Gastrocnemius medialis (tissue), 4 donors: Measurements from ENCODE around the gene FBXO24. TPM values are rescaled to one million over a fixed set of nuclear protein-coding genes. Genes with fewer than 3 reads are reported as not detected.

Experiments
- ATAC-seq, 2 donors: fragments of 150-250 bp; one replicate each; pipeline ENCODE4 v1.9.1; 2016
- DNase-seq, 2 donors: peaks; one replicate each; pipeline ENCODE4 v3.0.0-alpha.2; 2019
- H3K27ac ChIP-seq, 4 donors: fragments of 200-600 bp; sonication (generic); 1 replicate in 1 of 4; 2 replicates in 3 of 4; pipeline ENCODE4 v1.5.1; 2016 to 2018; ENCODE audit warnings: mild to moderate bottlenecking in 2 of 4, moderate library complexity in 1 of 4
- H3K27me3 ChIP-seq, 3 donors: fragments of 200-600 bp; sonication (generic) in 2 of 3; 1 replicate in 1 of 3; 2 replicates in 2 of 3; pipeline versions ENCODE4 v1.5.1 to v1.6.0; 2016 to 2019; ENCODE audit warnings: mild to moderate bottlenecking in 1 of 3, moderate library complexity in 1 of 3
- H3K36me3 ChIP-seq, 2 donors: fragments of 200-600 bp; sonication (generic) in 1 of 2; one replicate each; pipeline ENCODE4 v1.5.1; 2017 to 2018
- H3K4me1 ChIP-seq, 2 donors: fragments of 200-600 bp; sonication (generic) in 1 of 2; one replicate each; pipeline ENCODE4 v1.5.1; 2016 to 2017; ENCODE audit warnings: mild to moderate bottlenecking in 2 of 2
- H3K4me3 ChIP-seq, 4 donors: fragments of 200-600 bp; sonication (generic) in 3 of 4; 1 replicate in 1 of 4; 2 replicates in 3 of 4; pipeline ENCODE4 v1.5.1; 2016 to 2019; ENCODE audit warnings: mild to moderate bottlenecking in 2 of 4
- H3K9me3 ChIP-seq, 3 donors: fragments of 200-600 bp; sonication (generic) in 2 of 3; 1 replicate in 1 of 3; 2 replicates in 2 of 3; pipeline ENCODE4 v1.5.1; 2016 to 2019
- CTCF ChIP-seq, 5 experiments: fragments of 450-650 bp in 3 of 5; fragments of 200-600 bp in 2 of 5; sonication (generic) in 2 of 5; IDR thresholded peaks in 4 of 5; conservative IDR thresholded peaks in 1 of 5; 1 replicate in 4 of 5; 2 replicates in 1 of 5; pipeline ENCODE4 v1.5.1; 2016 to 2019; ENCODE audit warnings: antibody characterized with exemption in 5 of 5, mild to moderate bottlenecking in 3 of 5, moderate library complexity in 3 of 5
- POLR2A ChIP-seq, 2 donors: fragments of 450-650 bp; IDR thresholded peaks; one replicate each; pipeline ENCODE4 v1.6.1; 2017; ENCODE audit warnings: antibody characterized with exemption in 2 of 2, mild to moderate bottlenecking in 2 of 2, moderate library complexity in 2 of 2
- in situ Hi-C, 4 donors: fragments of 200-750 bp; cut with MboI; loops; one replicate each; pipeline versions ENCODE4 v1.15.0 to v1.8.0; 2017; ENCODE audit warnings: low sequenced_read_pairs in 4 of 4
- intact Hi-C: fragments of 100-400 bp; cut with DNase I; formaldehyde crosslinking; loops from one replicate; pipeline ENCODE4 v1.15.1; 2023; ENCODE audit warnings: low total_unique reads
- total RNA-seq, 4 donors: library from RNA; depleted of rRNA; stranded (reverse); fragments of >200 nt; gene quantifications; one replicate each; pipeline versions ENCODE4 v1.1.0 to v1.2.3, GENCODE V29; 2016

FBXO24 gene
- total RNA-seq, 4 donors from 2014 or later = not detected

- Histone ChIP-seq H3K9me3 (no peaks in the 10 kb centered on the region), H3K4me3 (no peak overlapping the region), H3K36me3 (no peaks in the 10 kb centered on the region), H3K27me3 (peaks cover 11 to 38% (median 32%) of the 10 kb centered on the region in 3 donors), H3K27ac (no peak overlapping the region), H3K4me1 (no peaks in the 10 kb centered on the region)
- in situ Hi-C loops = no loop called here
- intact Hi-C loops = no loop called here
- TF ChIP-seq CTCF (IDR thresholded peaks at IDR 0.05 in 4 of 5, conservative IDR thresholded peaks at IDR 0.05 in 1 of 5) = no peak
- TF ChIP-seq POLR2A (IDR thresholded peaks at IDR 0.05) = no peak
- ATAC-seq (no peak), DNase-seq (no peak)
Observed at GRCh38 chr7:100641860-100642533, 55.9 kb downstream of the FBXO24 start.

GRCh38 chr7:100642534-100642907 lies 56.4 kb downstream of the FBXO24 start:
- intact Hi-C loops (no loop called here), in situ Hi-C loops (no loop called here)
- H3K4me3 ChIP-seq = no peak overlapping the region
- H3K27me3 ChIP-seq = peaks cover 13 to 44% (median 34%) of the 10 kb centered on the region in 3 donors
- H3K4me1 ChIP-seq = no peaks in the 10 kb centered on the region
- H3K9me3 ChIP-seq = no peaks in the 10 kb centered on the region
- TF ChIP-seq CTCF (IDR thresholded peaks at IDR 0.05 in 4 of 5, conservative IDR thresholded peaks at IDR 0.05 in 1 of 5) = no peak
- TF ChIP-seq POLR2A (IDR thresholded peaks at IDR 0.05) = no peak
- ATAC-seq = no peak
- no peak overlapping the region for H3K27ac ChIP-seq
- no peak for DNase-seq
- H3K36me3 ChIP-seq = no peaks in the 10 kb centered on the region

- intact Hi-C loops (no loop called here), in situ Hi-C loops (no loop called here)
- no peak overlapping the region for H3K27ac ChIP-seq
- no peaks in the 10 kb centered on the region for H3K9me3 ChIP-seq
- DNase-seq (no peak), ATAC-seq (no peak)
- no peaks in the 10 kb centered on the region for H3K4me1 ChIP-seq
- TF ChIP-seq POLR2A (IDR thresholded peaks at IDR 0.05) (no peak), CTCF (IDR thresholded peaks at IDR 0.05 in 4 of 5, conservative IDR thresholded peaks at IDR 0.05 in 1 of 5) (no peak)
- H3K36me3 ChIP-seq = no peaks in the 10 kb centered on the region
- no peak overlapping the region for H3K4me3 ChIP-seq
- peaks cover 23 to 40% (median 25%) of the 10 kb centered on the region in 3 donors for H3K27me3 ChIP-seq
Observed at GRCh38 chr7:100649826-100650565, 63.9 kb downstream of the FBXO24 start.

Other genes starting within 250 kb of the FBXO24 start
- gene PILRB, start 228.2 kb upstream of the FBXO24 start, total RNA-seq = 10 to 100 TPM; 11.8 to 32.4 (median 20.8) TPM
- gene PILRA, start 212.8 kb upstream of the FBXO24 start, total RNA-seq = 1 to 10 TPM in 3 of 4 donors, under 1 TPM in 1; 0.62 to 5.4 (median 2.0) TPM
- gene ZCWPW1, start 157.6 kb upstream of the FBXO24 start, total RNA-seq = 1 to 10 TPM; 1.6 to 8.5 (median 2.7) TPM
- 10 to 100 TPM; 23.5 to 39.9 (median 28.6) TPM for gene MEPCE, start 156.5 kb upstream of the FBXO24 start, total RNA-seq
- 10 to 100 TPM in 3 of 4 donors, 1 to 10 TPM in 1; 5.1 to 16.0 (median 13.0) TPM for gene PPP1R35, start 149.8 kb upstream of the FBXO24 start, total RNA-seq
- gene SPACDR, start 122.1 kb upstream of the FBXO24 start, total RNA-seq = under 1 TPM in 1 of 4 donors, not detected in 3; 0.29 TPM
- gene TSC22D4, start 107.1 kb upstream of the FBXO24 start, total RNA-seq = 10 to 100 TPM; 14.3 to 25.5 (median 21.2) TPM
- under 1 TPM in 1 of 4 donors, not detected in 3; 0.29 TPM for gene NYAP1, start 102.4 kb upstream of the FBXO24 start, total RNA-seq
- gene AGFG2, start 47.1 kb upstream of the FBXO24 start, total RNA-seq = 10 to 100 TPM; 10.7 to 16.4 (median 13.5) TPM
- under 1 TPM in 1 of 4 donors, not detected in 3; 0.49 TPM for gene SAP25, start 12.4 kb upstream of the FBXO24 start, total RNA-seq
- gene LRCH4, start 199 bp upstream of the FBXO24 start, total RNA-seq = 100 to 1,000 TPM in 1 of 4 donors, 10 to 100 TPM in 3; 71.1 to 105 (median 89.0) TPM
- gene PCOLCE, start 16.0 kb downstream of the FBXO24 start, total RNA-seq = 10 to 100 TPM in 1 of 4 donors, 1 to 10 TPM in 3; 1.6 to 17.3 (median 5.7) TPM
- 1 to 10 TPM; 3.5 to 9.1 (median 4.6) TPM for gene MOSPD3, start 26.2 kb downstream of the FBXO24 start, total RNA-seq
- gene TFR2, start 55.2 kb downstream of the FBXO24 start, total RNA-seq = 1 to 10 TPM in 2 of 4 donors, not detected in 2; 1.0 to 1.3 TPM
- gene ACTL6B, start 70.1 kb downstream of the FBXO24 start, total RNA-seq = not detected
- gene GNB2, start 87.4 kb downstream of the FBXO24 start, total RNA-seq = 100 to 1,000 TPM; 108 to 163 (median 129) TPM
- 10 to 100 TPM; 16.4 to 21.1 (median 16.6) TPM for gene GIGYF1, start 107.9 kb downstream of the FBXO24 start, total RNA-seq
- 10 to 100 TPM; 39.8 to 76.3 (median 63.0) TPM for gene POP7, start 119.8 kb downstream of the FBXO24 start, total RNA-seq
- not detected for gene EPO, start 134.1 kb downstream of the FBXO24 start, total RNA-seq
- gene ZAN, start 147.3 kb downstream of the FBXO24 start, total RNA-seq = not detected
- gene EPHB4, start 241.2 kb downstream of the FBXO24 start, total RNA-seq = 10 to 100 TPM in 3 of 4 donors, 1 to 10 TPM in 1; 6.3 to 16.2 (median 12.3) TPM